BE2C (cell line): ENCODE data around the gene ADAMTS17.
A peak's percentile ranks its signal among the peaks of the same experiment; 100 is the strongest.
"Not testable (repeated sequence)": the region's sequence is repeated elsewhere in the genome, so short reads cannot be mapped to it uniquely, and the experiment has no call there.

Source experiments
- DNase-seq: peaks from one replicate; pipeline ENCODE4 v3.0.0-alpha.2; 2020
- H3K27me3 ChIP-seq: fragments of 250-450 bp; sonication (Bioruptor Pico); 2 replicates; pipeline ENCODE4 v1.5.1; 2020; ENCODE audit warnings: mild to moderate bottlenecking
- H3K36me3 ChIP-seq: fragments of 250-450 bp; sonication (Bioruptor Pico); 2 replicates; pipeline ENCODE4 v1.5.1; 2020; ENCODE audit warnings: mild to moderate bottlenecking
- H3K4me1 ChIP-seq: fragments of 250-450 bp; sonication (Bioruptor Pico); 2 replicates; pipeline ENCODE4 v1.5.1; 2020
- H3K4me3 ChIP-seq: 2 replicates; pipeline ENCODE4 v1.5.1; 2011; ENCODE audit warnings: low read depth, low read length
- H3K9me3 ChIP-seq: fragments of 250-450 bp; sonication (Bioruptor Pico); 2 replicates; pipeline ENCODE4 v1.5.1; 2020
- TF ChIP-seq, protein P1 (sequence below): IDR thresholded peaks from 2 replicates; pipeline ENCODE4 v1.5.1; 2012; ENCODE audit warnings: mild to moderate bottlenecking, low read depth, low read length

Gene ADAMTS17

GRCh38 chr15:100341239-100341749 is 481 bp downstream of the ADAMTS17 start:
- H3K27me3 ChIP-seq: no peaks in the 10 kb centered on the region
- no peaks in the 10 kb centered on the region; the same call in 1 of the 2 replicates for H3K4me1 ChIP-seq
- no peaks in the 10 kb centered on the region for H3K36me3 ChIP-seq
- peak; percentile 25 for DNase-seq
- peak overlapping the region; percentile 69 for H3K4me3 ChIP-seq
- no peaks in the 10 kb centered on the region for H3K9me3 ChIP-seq
- TF ChIP-seq, protein P1, sequence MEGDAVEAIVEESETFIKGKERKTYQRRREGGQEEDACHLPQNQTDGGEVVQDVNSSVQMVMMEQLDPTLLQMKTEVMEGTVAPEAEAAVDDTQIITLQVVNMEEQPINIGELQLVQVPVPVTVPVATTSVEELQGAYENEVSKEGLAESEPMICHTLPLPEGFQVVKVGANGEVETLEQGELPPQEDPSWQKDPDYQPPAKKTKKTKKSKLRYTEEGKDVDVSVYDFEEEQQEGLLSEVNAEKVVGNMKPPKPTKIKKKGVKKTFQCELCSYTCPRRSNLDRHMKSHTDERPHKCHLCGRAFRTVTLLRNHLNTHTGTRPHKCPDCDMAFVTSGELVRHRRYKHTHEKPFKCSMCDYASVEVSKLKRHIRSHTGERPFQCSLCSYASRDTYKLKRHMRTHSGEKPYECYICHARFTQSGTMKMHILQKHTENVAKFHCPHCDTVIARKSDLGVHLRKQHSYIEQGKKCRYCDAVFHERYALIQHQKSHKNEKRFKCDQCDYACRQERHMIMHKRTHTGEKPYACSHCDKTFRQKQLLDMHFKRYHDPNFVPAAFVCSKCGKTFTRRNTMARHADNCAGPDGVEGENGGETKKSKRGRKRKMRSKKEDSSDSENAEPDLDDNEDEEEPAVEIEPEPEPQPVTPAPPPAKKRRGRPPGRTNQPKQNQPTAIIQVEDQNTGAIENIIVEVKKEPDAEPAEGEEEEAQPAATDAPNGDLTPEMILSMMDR: no peak

DNA sequence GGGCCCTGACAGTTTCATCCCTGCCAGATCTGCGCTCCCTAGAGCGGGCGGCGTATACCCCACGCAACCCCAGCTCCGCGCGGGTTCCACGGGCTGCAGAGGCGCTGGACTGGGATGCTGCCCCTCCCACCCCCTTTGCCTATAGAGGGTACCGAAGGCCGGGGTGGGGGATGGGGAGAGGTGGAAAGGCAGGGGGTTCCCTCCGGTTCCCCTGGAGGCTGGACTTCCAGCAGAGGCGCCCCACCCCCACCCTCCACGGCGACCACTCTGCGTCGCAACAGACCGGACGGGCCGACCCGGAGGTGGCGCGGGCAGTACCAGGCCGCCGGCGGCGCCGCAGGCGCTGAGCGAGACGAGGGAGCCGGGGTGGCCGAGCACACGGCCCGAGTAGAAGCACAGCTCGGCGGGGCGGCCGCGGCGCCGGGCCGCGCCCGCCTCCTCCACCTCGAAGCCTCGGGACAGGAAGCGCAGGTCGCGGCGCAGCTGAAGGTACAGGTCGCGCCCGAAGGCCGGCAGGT is 995 bp downstream of the ADAMTS17 start:
- no peak overlapping the region; the same call in none of the 2 replicates for H3K4me3 ChIP-seq
- DNase-seq: no peak
- no peaks in the 10 kb centered on the region for H3K27me3 ChIP-seq
- TF ChIP-seq, protein P1: no peak
- H3K4me1 ChIP-seq: peaks cover 3% of the 10 kb centered on the region
- H3K9me3 ChIP-seq: no peaks in the 10 kb centered on the region
- H3K36me3 ChIP-seq: no peaks in the 10 kb centered on the region

- H3K36me3 ChIP-seq: no peaks in the 10 kb centered on the region
- H3K4me3 ChIP-seq: no peak overlapping the region
- TF ChIP-seq, protein P1: no peak
- no peaks in the 10 kb centered on the region for H3K27me3 ChIP-seq
- H3K9me3 ChIP-seq: no peaks in the 10 kb centered on the region
- H3K4me1 ChIP-seq: peaks cover 7% of the 10 kb centered on the region
- no peak for DNase-seq
These were observed 1.8 kb downstream of the ADAMTS17 start for GRCh38 chr15:100339999-100340398.

- not testable (repeated sequence) for H3K27me3 ChIP-seq, H3K4me3 ChIP-seq, DNase-seq, H3K9me3 ChIP-seq, H3K36me3 ChIP-seq
- H3K4me1 ChIP-seq: peaks cover 12% of the 10 kb centered on the region
These were observed 2.3 kb downstream of the ADAMTS17 start for GRCh38 chr15:100339451-100339850.

- TF ChIP-seq, protein P1: peak; percentile 88
- Histone ChIP-seq H3K36me3 (no peaks in the 10 kb centered on the region), H3K27me3 (no peaks in the 10 kb centered on the region), H3K4me1 (peaks cover 14% of the 10 kb centered on the region), H3K4me3 (no peak overlapping the region), H3K9me3 (no peaks in the 10 kb centered on the region)
- peak; percentile 77 for DNase-seq
These were observed 2.8 kb downstream of the ADAMTS17 start for GRCh38 chr15:100338971-100339444.

GRCh38 chr15:100338247-100338646 is 3.5 kb downstream of the ADAMTS17 start:
- Histone ChIP-seq H3K9me3 (no peaks in the 10 kb centered on the region), H3K36me3 (no peaks in the 10 kb centered on the region), H3K27me3 (no peaks in the 10 kb centered on the region), H3K4me1 (peaks cover 14% of the 10 kb centered on the region), H3K4me3 (no peak overlapping the region)
- DNase-seq: no peak
- TF ChIP-seq, protein P1: no peak
